GM10248 (cell line): ENCODE results near the gene TBC1D3B.
"Not testable (repeated sequence)": the region's sequence is repeated elsewhere in the genome, so short reads cannot be mapped to it uniquely, and the experiment has no call there.

Source experiments
- CTCF ChIA-PET: fragments of 300-600 bp; sonication (Branson Sonifier 250); formaldehyde crosslinking; extraction: SDS; loops from one replicate; lab custom pipeline; 2021; ENCODE audit warnings: antibody characterized with exemption; lab: Yijun Ruan, JAX
- POLR2A ChIA-PET: fragments of 350-650 bp; sonication (Branson Sonifier 250); formaldehyde crosslinking; extraction: SDS; loops from one replicate; lab custom pipeline; 2020; ENCODE audit warnings: antibody characterized with exemption; lab: Yijun Ruan, JAX
- DNase-seq: peaks from one replicate; pipeline ENCODE4 v3.0.0; 2012; ENCODE audit errors: extremely low spot score
- CTCF ChIP-seq: IDR thresholded peaks from 2 replicates; pipeline ENCODE4 v1.5.1; 2012; ENCODE audit warnings: mild to moderate bottlenecking, low read depth; ENCODE audit errors: extremely low read depth, missing control alignments, control extremely low read depth

TBC1D3B gene

GRCh38 chr17:36176536-36176935 lies at the start of gene TBC1D3B:
Gene TBC1D3B (minus strand): TSS chr17:36176636. CDS start chr17:36175050, 1,586 bp downstream.
- CTCF ChIA-PET, POLR2A ChIA-PET, DNase-seq: not testable (repeated sequence)

- DNase-seq, CTCF ChIA-PET, POLR2A ChIA-PET: not testable (repeated sequence)
Measured at GRCh38 chr17:36222967-36223366, 46.5 kb upstream of the TBC1D3B start.

GRCh38 chr17:36221581-36222100 lies 45.2 kb upstream of the TBC1D3B start:
- POLR2A ChIA-PET, CTCF ChIA-PET, DNase-seq: not testable (repeated sequence)

- CTCF ChIA-PET: interaction anchor here (1.6 kb wide), 1 partner anchor 32 kb away, joined by 3 read pairs; no protein-coding TSS in a partner anchor
Measured at GRCh38 chr17:36220737-36221580, 44.5 kb upstream of the TBC1D3B start.

GRCh38 chr17:36219556-36219955 lies 43.1 kb upstream of the TBC1D3B start:
- DNase-seq, POLR2A ChIA-PET: not testable (repeated sequence)
- CTCF ChIA-PET: interaction anchor here (1.6 kb wide), 1 partner anchor 31 kb away, joined by 3 read pairs; no protein-coding TSS in a partner anchor

More at GRCh38 chr17:36220737-36221580, 44.5 kb upstream of the TBC1D3B start:
- POLR2A ChIA-PET, DNase-seq: not testable (repeated sequence)

- POLR2A ChIA-PET, DNase-seq, CTCF ChIA-PET: not testable (repeated sequence)
Measured at GRCh38 chr17:36215406-36216308, 39.2 kb upstream of the TBC1D3B start.

GRCh38 chr17:36214918-36215317 lies 38.5 kb upstream of the TBC1D3B start:
- no peak for TF ChIP-seq CTCF
- ChIA-PET POLR2A (no interaction called here), CTCF (no interaction called here)
- DNase-seq: no peak

GRCh38 chr17:36213695-36214094 lies 37.3 kb upstream of the TBC1D3B start:
- ChIA-PET CTCF (no interaction called here), POLR2A (no interaction called here)
- DNase-seq: no peak
- TF ChIP-seq CTCF: no peak

- ChIA-PET POLR2A (no interaction called here), CTCF (no interaction called here)
- no peak for DNase-seq
- TF ChIP-seq CTCF: no peak
Measured at GRCh38 chr17:36212966-36213365, 36.5 kb upstream of the TBC1D3B start.
